DOHH2 (cell line): ENCODE measurements around the gene ANKDD1A.

Experiments
- H3F3A ChIP-seq: fragments of 200-600 bp; sonication (generic), shearing (Covaris generic); 2 replicates; pipeline ENCODE4 v1.6.0; 2016; ENCODE audit warnings: antibody characterized with exemption, mild to moderate bottlenecking; ENCODE audit not compliant: control insufficient read depth, insufficient read depth
- H3K27ac ChIP-seq: fragments of 200-600 bp; sonication (generic); 2 replicates; pipeline ENCODE4 v1.5.1; 2014; ENCODE audit warnings: low read depth, mild to moderate bottlenecking, low read length, moderate library complexity
- H3K27me3 ChIP-seq: fragments of 200-600 bp; sonication (generic); 2 replicates; pipeline ENCODE4 v1.6.1; 2014; ENCODE audit warnings: mild to moderate bottlenecking, low read length, mixed read lengths; ENCODE audit not compliant: control insufficient read depth
- H3K36me3 ChIP-seq: fragments of 200-600 bp; sonication (generic); 2 replicates; pipeline ENCODE4 v1.6.1; 2014; ENCODE audit warnings: mild to moderate bottlenecking, low read length, moderate library complexity, mixed read lengths; ENCODE audit not compliant: control insufficient read depth
- H3K4me1 ChIP-seq: fragments of 200-600 bp; sonication (generic); 2 replicates; pipeline ENCODE4 v1.6.1; 2014; ENCODE audit warnings: mild to moderate bottlenecking, low read length, mixed read lengths; ENCODE audit not compliant: control insufficient read depth
- H3K4me2 ChIP-seq: fragments of 200-600 bp; sonication (generic); 2 replicates; pipeline ENCODE4 v1.6.0; 2014; ENCODE audit warnings: mild to moderate bottlenecking, low read length, moderate library complexity
- H3K4me3 ChIP-seq: fragments of 200-600 bp; sonication (generic); 2 replicates; pipeline ENCODE4 v1.5.1; 2014; ENCODE audit warnings: mild to moderate bottlenecking, low read length, mixed read lengths
- H3K79me2 ChIP-seq: fragments of 200-600 bp; sonication (generic); 2 replicates; pipeline ENCODE4 v1.6.1; 2014; ENCODE audit warnings: mild to moderate bottlenecking, low read length, mixed read lengths; ENCODE audit not compliant: control insufficient read depth
- H3K9me2 ChIP-seq: fragments of 200-600 bp; sonication (generic); replicated peaks from 2 replicates; pipeline ENCODE4 v1.6.1; 2014; ENCODE audit warnings: mild to moderate bottlenecking, low read length, mixed read lengths; ENCODE audit not compliant: control insufficient read depth
- H3K9me3 ChIP-seq: fragments of 200-600 bp; sonication (generic); 2 replicates; pipeline ENCODE4 v1.6.1; 2014; ENCODE audit warnings: antibody characterized with exemption, low read length, mixed read lengths; ENCODE audit not compliant: control insufficient read depth, insufficient read depth
- H4K20me1 ChIP-seq: fragments of 200-600 bp; sonication (generic); 2 replicates; pipeline ENCODE4 v1.6.0; 2014; ENCODE audit warnings: low read depth, mild to moderate bottlenecking, antibody characterized with exemption, low read length, moderate library complexity; ENCODE audit not compliant: control insufficient read depth, insufficient read depth
- CTCF ChIP-seq: fragments of 200-600 bp; sonication (generic); IDR thresholded peaks from one replicate; pipeline ENCODE4 v1.5.1; 2014; ENCODE audit warnings: antibody characterized with exemption, mild to moderate bottlenecking, low read depth, low read length; ENCODE audit not compliant: poor library complexity, severe bottlenecking
- EZH2phosphoT487 ChIP-seq: fragments of 200-600 bp; sonication (generic); IDR thresholded peaks from 2 replicates; pipeline ENCODE4 v1.6.1; 2017; ENCODE audit warnings: borderline replicate concordance, mild to moderate bottlenecking, antibody characterized with exemption, low read length, moderate library complexity, mixed read lengths

The ANKDD1A gene

GRCh38 chr15:64947211-64947610 lies 35.5 kb downstream of the ANKDD1A start:
- H3K4me2 ChIP-seq = no peak overlapping the region
- TF ChIP-seq CTCF = no peak
- TF ChIP-seq EZH2phosphoT487 = no peak
- H3K4me1 ChIP-seq = no peaks in the 10 kb centered on the region
- no peaks in the 10 kb centered on the region for H3K27me3 ChIP-seq
- H3F3A ChIP-seq = peaks cover 16% of the 10 kb centered on the region
- no peak overlapping the region for H3K27ac ChIP-seq
- H4K20me1 ChIP-seq = no peaks in the 10 kb centered on the region
- H3K9me3 ChIP-seq = no peaks in the 10 kb centered on the region
- no peaks in the 10 kb centered on the region for H3K9me2 ChIP-seq
- no peaks in the 10 kb centered on the region for H3K36me3 ChIP-seq
- no peaks in the 10 kb centered on the region for H3K79me2 ChIP-seq
- no peak overlapping the region for H3K4me3 ChIP-seq

GRCh38 chr15:64948916-64949315 lies 37.2 kb downstream of the ANKDD1A start:
- H3K27me3 ChIP-seq = no peaks in the 10 kb centered on the region
- H3K9me2 ChIP-seq = no peaks in the 10 kb centered on the region
- H3K36me3 ChIP-seq = no peaks in the 10 kb centered on the region
- H3F3A ChIP-seq = peaks cover 23% of the 10 kb centered on the region
- H3K4me1 ChIP-seq = no peaks in the 10 kb centered on the region
- no peaks in the 10 kb centered on the region for H3K9me3 ChIP-seq
- TF ChIP-seq CTCF = no peak
- TF ChIP-seq EZH2phosphoT487 = no peak
- H3K4me3 ChIP-seq = no peak overlapping the region
- no peaks in the 10 kb centered on the region for H4K20me1 ChIP-seq
- no peak overlapping the region for H3K27ac ChIP-seq
- H3K4me2 ChIP-seq = no peak overlapping the region
- H3K79me2 ChIP-seq = no peaks in the 10 kb centered on the region

GRCh38 chr15:64949383-64950186 lies 37.9 kb downstream of the ANKDD1A start:
- Histone ChIP-seq H3K9me2 (no peaks in the 10 kb centered on the region), H3K4me1 (no peaks in the 10 kb centered on the region), H4K20me1 (no peaks in the 10 kb centered on the region), H3K4me2 (no peak overlapping the region), H3K9me3 (no peaks in the 10 kb centered on the region), H3K27me3 (no peaks in the 10 kb centered on the region), H3F3A (peaks cover 23% of the 10 kb centered on the region), H3K27ac (no peak overlapping the region), H3K4me3 (no peak overlapping the region), H3K36me3 (no peaks in the 10 kb centered on the region), H3K79me2 (no peaks in the 10 kb centered on the region)
- no peak for TF ChIP-seq EZH2phosphoT487
- no peak for TF ChIP-seq CTCF
